Fibroblast of mammary gland (primary cell): ENCODE results near the gene UST.

Experiments used
- DNase-seq: peaks from one replicate; pipeline ENCODE4 v3.0.0-alpha.2; 2010; ENCODE audit warnings: low read depth
- H3K4me3 ChIP-seq: 2 replicates; pipeline ENCODE4 v1.5.1; 2011; ENCODE audit warnings: low read depth, mild to moderate bottlenecking, low read length, moderate library complexity; ENCODE audit not compliant: control insufficient read depth
- TF ChIP-seq, protein P1 (sequence below): conservative IDR thresholded peaks from 2 replicates; pipeline ENCODE4 v1.5.1; 2011; ENCODE audit warnings: low read depth, low read length, inconsistent platforms; ENCODE audit not compliant: control insufficient read depth, insufficient read depth

Gene UST

DNA sequence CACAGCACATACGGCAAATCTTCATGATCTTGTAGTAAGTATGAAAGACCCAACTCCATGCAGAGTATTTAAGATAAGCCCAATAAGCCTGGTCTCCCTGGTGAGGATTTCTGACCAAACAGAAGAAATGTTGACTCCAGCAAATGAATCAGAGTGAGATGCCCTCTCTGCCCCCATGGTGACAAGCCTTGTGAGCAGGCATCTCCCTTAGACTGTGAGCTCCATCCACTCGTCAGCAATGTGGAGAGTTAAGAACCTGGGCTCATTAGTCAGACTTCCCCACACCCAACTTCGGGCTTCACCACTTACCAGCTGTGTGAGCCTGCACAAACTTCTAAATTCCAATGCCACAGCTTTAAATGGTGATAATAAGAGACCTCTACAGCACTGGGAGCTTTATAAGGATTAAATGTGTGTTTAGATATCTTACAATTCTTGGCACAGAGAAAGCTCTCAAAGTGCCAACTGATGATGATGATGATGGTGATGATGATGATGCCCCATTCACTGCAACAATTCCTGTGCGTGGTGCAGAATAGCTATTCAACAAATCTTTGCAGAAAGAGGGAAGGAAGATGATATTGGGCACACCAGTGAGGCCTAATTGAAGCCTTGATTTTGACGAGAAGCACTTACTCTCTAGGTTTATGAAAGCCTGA is 317.3 kb downstream of the UST start:
- DNase-seq = no peak
- H3K4me3 ChIP-seq = no peak overlapping the region
- TF ChIP-seq, protein P1, sequence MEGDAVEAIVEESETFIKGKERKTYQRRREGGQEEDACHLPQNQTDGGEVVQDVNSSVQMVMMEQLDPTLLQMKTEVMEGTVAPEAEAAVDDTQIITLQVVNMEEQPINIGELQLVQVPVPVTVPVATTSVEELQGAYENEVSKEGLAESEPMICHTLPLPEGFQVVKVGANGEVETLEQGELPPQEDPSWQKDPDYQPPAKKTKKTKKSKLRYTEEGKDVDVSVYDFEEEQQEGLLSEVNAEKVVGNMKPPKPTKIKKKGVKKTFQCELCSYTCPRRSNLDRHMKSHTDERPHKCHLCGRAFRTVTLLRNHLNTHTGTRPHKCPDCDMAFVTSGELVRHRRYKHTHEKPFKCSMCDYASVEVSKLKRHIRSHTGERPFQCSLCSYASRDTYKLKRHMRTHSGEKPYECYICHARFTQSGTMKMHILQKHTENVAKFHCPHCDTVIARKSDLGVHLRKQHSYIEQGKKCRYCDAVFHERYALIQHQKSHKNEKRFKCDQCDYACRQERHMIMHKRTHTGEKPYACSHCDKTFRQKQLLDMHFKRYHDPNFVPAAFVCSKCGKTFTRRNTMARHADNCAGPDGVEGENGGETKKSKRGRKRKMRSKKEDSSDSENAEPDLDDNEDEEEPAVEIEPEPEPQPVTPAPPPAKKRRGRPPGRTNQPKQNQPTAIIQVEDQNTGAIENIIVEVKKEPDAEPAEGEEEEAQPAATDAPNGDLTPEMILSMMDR = no peak

DNA sequence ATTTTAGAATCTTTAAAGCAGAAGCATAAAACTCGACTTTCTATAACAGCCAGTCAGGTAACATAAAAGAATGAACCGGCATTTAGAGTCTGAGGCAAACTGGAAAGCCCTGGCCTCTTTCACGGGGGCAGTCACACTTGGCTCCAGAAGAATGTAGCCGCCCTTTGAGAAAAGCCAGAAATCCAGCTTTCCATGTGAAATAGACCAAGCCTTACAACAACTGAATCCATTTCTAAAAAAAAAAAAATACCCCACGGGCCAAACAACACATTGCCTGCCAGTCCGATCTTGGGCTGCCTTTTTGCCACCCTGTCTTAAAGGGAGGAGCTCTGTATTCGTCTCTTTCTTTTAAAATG is 317.8 kb downstream of the UST start:
- H3K4me3 ChIP-seq = no peak overlapping the region
- no peak for DNase-seq
- TF ChIP-seq, protein P1 = no peak

DNA sequence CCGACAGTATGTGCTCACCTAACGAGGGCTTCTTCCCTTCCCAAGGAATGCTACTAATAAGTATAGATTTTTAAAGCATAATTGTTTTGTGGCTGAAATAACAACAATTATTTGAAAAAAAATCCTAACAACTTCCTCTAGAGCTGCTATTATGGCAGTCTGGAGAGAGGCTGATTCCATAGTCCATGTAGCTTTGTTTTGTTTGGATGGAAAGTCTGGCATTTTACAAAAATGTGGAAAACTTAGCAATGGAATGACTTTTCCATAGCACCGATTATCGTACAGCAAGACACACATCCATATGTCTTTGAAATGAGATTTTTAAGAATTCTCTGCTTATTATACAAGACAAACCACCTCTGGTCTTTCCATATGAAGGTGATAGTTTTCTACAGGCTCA is 318.3 kb downstream of the UST start:
- DNase-seq = no peak
- H3K4me3 ChIP-seq = no peak overlapping the region
- TF ChIP-seq, protein P1 = no peak

DNA sequence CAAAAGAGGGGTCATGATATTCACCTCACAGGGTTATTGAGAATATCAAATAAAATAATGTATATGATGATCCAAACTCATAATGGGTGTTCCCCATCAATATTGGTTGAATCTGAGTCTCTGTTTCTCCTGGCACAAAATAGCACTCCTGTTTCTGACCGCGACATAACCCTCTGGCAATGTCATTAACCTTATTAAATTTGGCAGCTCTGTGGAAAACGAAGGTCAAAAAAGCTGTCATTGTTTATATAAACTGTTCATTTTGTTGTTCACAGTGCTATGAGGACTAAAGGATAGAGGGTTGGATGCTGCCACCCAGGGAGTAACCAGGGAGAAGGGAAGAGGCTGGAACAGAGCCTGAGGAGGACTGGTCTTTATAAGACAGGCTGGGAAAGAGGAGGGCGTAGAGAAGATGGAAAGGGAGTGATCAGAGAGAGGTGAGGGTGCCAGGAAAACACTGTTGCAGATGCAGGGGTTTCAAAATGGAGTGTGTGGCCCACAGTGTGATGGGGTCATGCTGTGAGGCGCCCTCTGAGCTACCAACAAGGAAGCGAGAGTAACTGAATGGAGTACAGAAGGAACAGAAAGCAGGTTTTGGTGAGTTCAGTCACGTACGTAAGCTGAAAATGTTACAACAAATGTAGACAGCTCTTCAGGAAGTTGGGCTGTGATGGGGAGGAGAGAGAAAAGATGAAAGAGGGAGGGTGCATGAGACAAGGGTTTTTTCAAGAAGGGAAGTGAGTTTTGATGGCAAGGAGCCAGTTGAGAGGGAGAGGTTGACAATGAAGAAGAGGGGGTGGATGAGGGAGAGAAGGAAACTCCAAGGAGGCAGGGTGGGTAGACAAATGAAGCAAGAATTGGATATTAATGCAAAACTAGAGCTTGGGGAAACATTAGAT is 319.1 kb downstream of the UST start:
- no peak overlapping the region for H3K4me3 ChIP-seq
- TF ChIP-seq, protein P1 = no peak
- DNase-seq = no peak

DNA sequence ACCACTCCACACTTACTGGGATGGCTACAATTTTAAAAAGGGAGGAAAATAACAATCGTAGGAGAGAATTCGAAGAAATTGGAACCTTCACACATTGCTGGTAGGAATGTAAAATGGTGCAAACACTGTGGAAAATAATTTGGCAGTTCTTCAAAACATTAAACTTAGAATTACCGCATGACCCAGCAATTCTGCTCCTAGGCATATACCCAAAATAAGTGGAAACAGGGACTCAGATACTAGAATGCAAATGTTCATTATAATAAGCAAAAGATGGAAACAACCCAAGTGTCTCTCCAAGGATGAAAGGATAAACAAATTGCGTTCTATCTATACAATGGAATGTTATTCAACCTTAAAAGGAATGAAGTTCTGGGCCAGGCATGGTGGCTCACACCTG is 325.2 kb downstream of the UST start:
- no peak for DNase-seq
- TF ChIP-seq, protein P1 = no peak
- H3K4me3 ChIP-seq = no peak overlapping the region

DNA sequence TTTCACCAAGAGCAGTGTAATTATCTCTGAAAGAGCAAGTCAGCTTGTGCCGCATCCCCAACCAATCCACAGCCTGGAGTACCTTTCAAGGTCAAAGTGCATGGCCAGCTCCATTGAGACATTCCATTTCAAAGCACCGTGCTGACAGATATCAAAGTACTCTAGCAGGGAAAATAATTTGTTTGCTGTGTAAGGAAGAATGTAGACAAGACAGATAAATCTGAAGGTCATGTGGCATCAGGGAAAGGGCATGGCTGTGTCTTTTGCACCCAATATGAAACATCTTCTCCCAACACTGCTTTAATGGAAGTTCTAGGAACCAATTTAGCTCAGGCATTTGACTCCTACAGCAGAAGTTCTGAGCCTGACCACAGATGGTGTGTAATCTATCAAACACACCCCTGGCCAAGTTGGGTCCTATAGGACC is 328.0 kb downstream of the UST start:
- no peak overlapping the region for H3K4me3 ChIP-seq
- no peak for DNase-seq
- TF ChIP-seq, protein P1 = no peak
